OCI-LY7 (cell line): ENCODE results near the gene RELCH.

ENCODE experiments used
- CTCF ChIP-seq: fragments of 200-600 bp; sonication (generic); conservative IDR thresholded peaks from 2 replicates; pipeline ENCODE4 v1.5.1; 2014; ENCODE audit warnings: mild to moderate bottlenecking, antibody characterized with exemption, low read length, moderate library complexity, mixed read lengths
- EZH2phosphoT487 ChIP-seq: fragments of 200-600 bp; sonication (generic); IDR thresholded peaks from 2 replicates; pipeline ENCODE4 v1.6.1; 2018; ENCODE audit warnings: low read depth, borderline replicate concordance, mild to moderate bottlenecking, mixed run types, antibody characterized with exemption, low read length, moderate library complexity, mixed read lengths

GRCh38 chr18:62200121-62200914, 13.3 kb downstream of the RELCH start:
- no peak for TF ChIP-seq CTCF
- TF ChIP-seq EZH2phosphoT487: no peak
